GM23338 (cell line): Measurements from ENCODE around the gene NID1. TPM values are rescaled to one million over a fixed set of nuclear protein-coding genes. Genes with fewer than 3 reads are reported as not detected.
"Not testable (repeated sequence)": the region's sequence is repeated elsewhere in the genome, so short reads cannot be mapped to it uniquely, and the experiment has no call there.

Source experiments
- ATAC-seq: fragments of 200-7000 bp; cut with Tn5 transposase; 3 replicates; pipeline ENCODE4 v1.9.1; 2020
- DNase-seq: peaks from one replicate; pipeline ENCODE4 v3.0.0-alpha.2; 2015; ENCODE audit warnings: low spot score
- H2AFZ ChIP-seq: fragments of 200-600 bp; sonication (generic); 2 replicates; pipeline ENCODE4 v1.8.0; 2016; ENCODE audit warnings: antibody characterized with exemption, mild to moderate bottlenecking, moderate library complexity
- H3F3A ChIP-seq: fragments of 200-600 bp; sonication (generic); replicated peaks from 2 replicates; pipeline ENCODE4 v1.8.0; 2017; ENCODE audit warnings: antibody characterized with exemption, mixed run types, low read depth
- H3K27ac ChIP-seq: fragments of 200-600 bp; sonication (generic); 2 replicates; pipeline ENCODE4 v1.6.1; 2016; ENCODE audit warnings: low read depth
- H3K27me3 ChIP-seq: fragments of 200-600 bp; sonication (generic); 2 replicates; pipeline ENCODE4 v1.8.0; 2016; ENCODE audit warnings: mild to moderate bottlenecking, mixed run types, moderate library complexity; ENCODE audit not compliant: insufficient read depth
- H3K36me3 ChIP-seq: fragments of 200-600 bp; sonication (generic); 2 replicates; pipeline ENCODE4 v1.8.0; 2016; ENCODE audit warnings: mild to moderate bottlenecking; ENCODE audit not compliant: insufficient read depth
- H3K4me1 ChIP-seq: fragments of 200-600 bp; sonication (generic); 2 replicates; pipeline ENCODE4 v1.8.0; 2016; ENCODE audit warnings: mild to moderate bottlenecking, moderate library complexity; ENCODE audit not compliant: insufficient read depth
- H3K4me2 ChIP-seq: fragments of 200-600 bp; sonication (generic); 2 replicates; pipeline ENCODE4 v1.7.1; 2017; ENCODE audit warnings: mixed run types
- H3K4me3 ChIP-seq: fragments of 200-600 bp; sonication (generic); 2 replicates; pipeline ENCODE4 v1.6.1; 2016; ENCODE audit warnings: mixed run types
- H3K79me2 ChIP-seq: fragments of 200-600 bp; sonication (generic); replicated peaks from 2 replicates; pipeline ENCODE4 v1.8.0; 2017; ENCODE audit warnings: mild to moderate bottlenecking; ENCODE audit not compliant: insufficient read depth
- H3K9me2 ChIP-seq: fragments of 200-600 bp; sonication (generic); 2 replicates; pipeline ENCODE4 v1.8.0; 2017; ENCODE audit not compliant: insufficient read depth
- H4K20me1 ChIP-seq: fragments of 200-600 bp; sonication (generic); replicated peaks from 2 replicates; pipeline ENCODE4 v1.8.0; 2017; ENCODE audit warnings: mild to moderate bottlenecking; ENCODE audit not compliant: insufficient read depth
- H3K27ac Mint-ChIP-seq: 2 replicates; pipeline ENCODE4 v1.8.0; 2020; ENCODE audit warnings: inconsistent platforms, mild to moderate bottlenecking, moderate library complexity, mixed read lengths
- H3K27me3 Mint-ChIP-seq: 3 replicates; pipeline ENCODE4 v1.8.0; 2022; ENCODE audit warnings: low read depth, mild to moderate bottlenecking, moderate library complexity, mixed read lengths, inconsistent platforms; ENCODE audit not compliant: insufficient read depth, poor library complexity
- H3K36me3 Mint-ChIP-seq: 3 replicates; pipeline ENCODE4 v1.8.0; 2021; ENCODE audit warnings: low read depth, mild to moderate bottlenecking, inconsistent platforms, moderate library complexity, mixed read lengths
- H3K4me1 Mint-ChIP-seq: 3 replicates; pipeline ENCODE4 v1.8.0; 2020; ENCODE audit warnings: mild to moderate bottlenecking, inconsistent platforms, mixed read lengths
- H3K4me3 Mint-ChIP-seq: 3 replicates; pipeline ENCODE4 v1.8.0; 2021; ENCODE audit warnings: moderate library complexity, mild to moderate bottlenecking, inconsistent platforms, mixed read lengths
- H3K9me3 Mint-ChIP-seq: 3 replicates; pipeline ENCODE4 v1.8.0; 2020; ENCODE audit warnings: moderate library complexity, mild to moderate bottlenecking, inconsistent platforms, mixed read lengths
- EZH2phosphoT487 ChIP-seq: fragments of 200-600 bp; sonication (generic); IDR thresholded peaks from one replicate; pipeline ENCODE4 v1.8.1; 2018; ENCODE audit warnings: antibody characterized with exemption; ENCODE audit not compliant: unreplicated experiment
- JUNB ChIP-seq: IDR thresholded peaks from one replicate; pipeline ENCODE4 v1.6.1; 2016; ENCODE audit warnings: antibody characterized with exemption; ENCODE audit not compliant: unreplicated experiment
- ZNF114 ChIP-seq: fragments of 250-450 bp; sonication (Bioruptor Pico); IDR thresholded peaks from 2 replicates; pipeline ENCODE4 v1.5.0; 2020; ENCODE audit warnings: mild to moderate bottlenecking, moderate library complexity
- ZNF462 ChIP-seq: fragments of 250-450 bp; sonication (Bioruptor Pico); IDR thresholded peaks from 2 replicates; pipeline ENCODE4 v1.5.0; 2020; ENCODE audit warnings: mild to moderate bottlenecking, moderate library complexity
- polyA plus RNA-seq: library from polyadenylated mRNA; unstranded; fragments of >200 nt; fragmentation: Nextera tagmentation; extraction: Ambion mirVana; gene quantifications from 2 replicates; pipeline ENCODE4 v1.2.1, GENCODE V29; 2016
- total RNA-seq: library from RNA; depleted of rRNA; stranded (reverse); fragments of >200 nt; shearing (Covaris generic); gene quantifications from 2 replicates; pipeline ENCODE4 v1.2.3, GENCODE V29; 2014

Gene NID1
- total and polyA plus RNA-seq, 2 experiments from 2014 or later, result 7.1 to 32.5 TPM

GRCh38 chr1:236078993-236079392 is 14.1 kb upstream of the NID1 start:
- no peak overlapping the region for H3K27ac ChIP-seq
- no peaks in the 10 kb centered on the region for H3F3A ChIP-seq
- no peak overlapping the region for H3K4me3 ChIP-seq
- no peak overlapping the region for H2AFZ ChIP-seq
- Mint-ChIP-seq H3K27me3 (peaks cover 7% of the 10 kb centered on the region), H3K4me1 (no peaks in the 10 kb centered on the region), H3K27ac (no peak overlapping the region), H3K36me3 (no peaks in the 10 kb centered on the region), H3K9me3 (no peaks in the 10 kb centered on the region), H3K4me3 (no peak overlapping the region)
- no peaks in the 10 kb centered on the region for H4K20me1 ChIP-seq
- H3K9me2 ChIP-seq, result no peaks in the 10 kb centered on the region
- no peaks in the 10 kb centered on the region for H3K27me3 ChIP-seq
- no peaks in the 10 kb centered on the region for H3K36me3 ChIP-seq
- H3K4me1 ChIP-seq, result no peaks in the 10 kb centered on the region
- DNase-seq (no peak), ATAC-seq (no peak)
- no peak overlapping the region for H3K4me2 ChIP-seq
- TF ChIP-seq EZH2phosphoT487 (no peak), ZNF114 (CRISPR knock-in tag) (no peak), JUNB (no peak), ZNF462 (CRISPR knock-in tag) (no peak)
- H3K79me2 ChIP-seq, result no peaks in the 10 kb centered on the region

GRCh38 chr1:236078077-236078476 is 13.2 kb upstream of the NID1 start:
- not testable (repeated sequence) for H3K27me3 Mint-ChIP-seq, DNase-seq, H3K27ac Mint-ChIP-seq, H4K20me1 ChIP-seq, H3K4me3 Mint-ChIP-seq, H3K27me3 ChIP-seq, H3K9me2 ChIP-seq, H3K79me2 ChIP-seq, H3F3A ChIP-seq, H3K4me1 ChIP-seq, ATAC-seq, H3K27ac ChIP-seq, H3K4me3 ChIP-seq, H3K4me2 ChIP-seq, H3K4me1 Mint-ChIP-seq, H2AFZ ChIP-seq, H3K9me3 Mint-ChIP-seq, H3K36me3 Mint-ChIP-seq, H3K36me3 ChIP-seq
